Sigmoid colon (tissue), 4 donors: ENCODE measurements around the gene MAP4K4.

ENCODE experiments used
- POLR2A ChIP-seq, 2 donors: fragments of 450-650 bp; IDR thresholded peaks; one replicate each; pipeline ENCODE4 v1.6.1; 2016; ENCODE audit warnings: antibody characterized with exemption in 2 of 2, mild to moderate bottlenecking in 2 of 2, moderate library complexity in 2 of 2
- POLR2AphosphoS5 ChIP-seq, 4 donors: sonication (generic); formaldehyde crosslinking; IDR thresholded peaks; one replicate each; pipeline ENCODE4 v1.6.1; 2017; ENCODE audit warnings: antibody characterized with exemption in 4 of 4
- TF ChIP-seq, protein P1 (sequence below), 4 experiments: fragments of 450-650 bp in 3 of 4; fragments of 200-600 bp in 1 of 4; IDR thresholded peaks; one replicate each; pipeline ENCODE4 v1.5.1; 2016 to 2019; ENCODE audit warnings: antibody characterized with exemption in 4 of 4, mild to moderate bottlenecking in 3 of 4, moderate library complexity in 2 of 4

GRCh38 chr2:101740555-101740964 lies 43.1 kb downstream of the MAP4K4 start:
- TF ChIP-seq, protein P1, sequence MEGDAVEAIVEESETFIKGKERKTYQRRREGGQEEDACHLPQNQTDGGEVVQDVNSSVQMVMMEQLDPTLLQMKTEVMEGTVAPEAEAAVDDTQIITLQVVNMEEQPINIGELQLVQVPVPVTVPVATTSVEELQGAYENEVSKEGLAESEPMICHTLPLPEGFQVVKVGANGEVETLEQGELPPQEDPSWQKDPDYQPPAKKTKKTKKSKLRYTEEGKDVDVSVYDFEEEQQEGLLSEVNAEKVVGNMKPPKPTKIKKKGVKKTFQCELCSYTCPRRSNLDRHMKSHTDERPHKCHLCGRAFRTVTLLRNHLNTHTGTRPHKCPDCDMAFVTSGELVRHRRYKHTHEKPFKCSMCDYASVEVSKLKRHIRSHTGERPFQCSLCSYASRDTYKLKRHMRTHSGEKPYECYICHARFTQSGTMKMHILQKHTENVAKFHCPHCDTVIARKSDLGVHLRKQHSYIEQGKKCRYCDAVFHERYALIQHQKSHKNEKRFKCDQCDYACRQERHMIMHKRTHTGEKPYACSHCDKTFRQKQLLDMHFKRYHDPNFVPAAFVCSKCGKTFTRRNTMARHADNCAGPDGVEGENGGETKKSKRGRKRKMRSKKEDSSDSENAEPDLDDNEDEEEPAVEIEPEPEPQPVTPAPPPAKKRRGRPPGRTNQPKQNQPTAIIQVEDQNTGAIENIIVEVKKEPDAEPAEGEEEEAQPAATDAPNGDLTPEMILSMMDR (IDR thresholded peaks at IDR 0.05): no peak
- TF ChIP-seq POLR2AphosphoS5 (IDR thresholded peaks at IDR 0.05): no peak
- no peak for TF ChIP-seq POLR2A (IDR thresholded peaks at IDR 0.05)
